ENCODE data around the gene CREB3L4. TPM values are rescaled to one million over a fixed set of nuclear protein-coding genes. Genes with fewer than 3 reads are reported as not detected.
"Not testable (repeated sequence)": the region's sequence is repeated elsewhere in the genome, so short reads cannot be mapped to it uniquely, and the experiment has no call there.

CREB3L4 gene
- total RNA-seq, 2 donors from 2014 or later, result 15.6 to 23.9 TPM

GRCh38 chr1:154012129-154012528 is 44.4 kb downstream of the CREB3L4 start:
- DNase-seq, result no peak
- Histone ChIP-seq H3K27ac (ENCODE audit: low read depth, low read length) (no peak overlapping the region), H3K4me1 (ENCODE audit: control insufficient read depth, insufficient read depth, low read length) (no peaks in the 10 kb centered on the region), H3K27me3 (ENCODE audit: control insufficient read depth, insufficient read depth, low read length, poor library complexity, severe bottlenecking) (no peaks in the 10 kb centered on the region), H3K9me3 (ENCODE audit: control insufficient read depth, low read length) (no peaks in the 10 kb centered on the region), H3K9ac (ENCODE audit: extremely low read depth, low read length, poor library complexity, severe bottlenecking) (no peak overlapping the region), H3K36me3 (ENCODE audit: control insufficient read depth, insufficient read depth, low read length) (no peaks in the 10 kb centered on the region), H3K4me3 (ENCODE audit: low read length) (no peak overlapping the region)
- no peaks in the 10 kb centered on the region for H3K36me3 Mint-ChIP-seq (ENCODE audit: low read depth)
- no peaks in the 10 kb centered on the region for H3K9me3 Mint-ChIP-seq
- no peak for TF ChIP-seq CTCF (conservative IDR thresholded peaks at IDR 0.05)
- no peaks in the 10 kb centered on the region for H3K4me1 Mint-ChIP-seq
- WGBS, 2 experiments (ENCODE audit: insufficient coverage in 1 of 2, insufficient read length in 1 of 2), result 92 to 100% methylated on average over 1 of the region's 1 CpG
- no peak overlapping the region for H3K27ac Mint-ChIP-seq
- no peaks in the 10 kb centered on the region for H3K27me3 Mint-ChIP-seq (ENCODE audit: insufficient read depth)
- no peak overlapping the region for H3K4me3 Mint-ChIP-seq

- not testable (repeated sequence) for H3K27me3 Mint-ChIP-seq (ENCODE audit: insufficient read depth); H3K4me1 Mint-ChIP-seq; H3K36me3 Mint-ChIP-seq (ENCODE audit: low read depth); H3K9me3 ChIP-seq (ENCODE audit: control insufficient read depth, low read length); H3K4me3 Mint-ChIP-seq; DNase-seq; H3K4me3 ChIP-seq (ENCODE audit: low read length); H3K27ac ChIP-seq (ENCODE audit: low read depth, low read length); H3K27me3 ChIP-seq (ENCODE audit: control insufficient read depth, insufficient read depth, low read length, poor library complexity, severe bottlenecking); H3K27ac Mint-ChIP-seq; H3K36me3 ChIP-seq (ENCODE audit: control insufficient read depth, insufficient read depth, low read length); H3K9me3 Mint-ChIP-seq; H3K9ac ChIP-seq (ENCODE audit: extremely low read depth, low read length, poor library complexity, severe bottlenecking); H3K4me1 ChIP-seq (ENCODE audit: control insufficient read depth, insufficient read depth, low read length)
- 92 to 99% methylated on average over 11 to 14 of the region's 14 CpGs for WGBS, 2 experiments (ENCODE audit: insufficient coverage in 1 of 2, insufficient read length in 1 of 2)
Observed at GRCh38 chr1:154012543-154012942, 44.8 kb downstream of the CREB3L4 start.

GRCh38 chr1:154014154-154014907 is 46.6 kb downstream of the CREB3L4 start:
- Histone ChIP-seq H3K27ac (ENCODE audit: low read depth, low read length) (no peak overlapping the region), H3K4me3 (ENCODE audit: low read length) (no peak overlapping the region), H3K36me3 (ENCODE audit: control insufficient read depth, insufficient read depth, low read length) (no peaks in the 10 kb centered on the region), H3K9me3 (ENCODE audit: control insufficient read depth, low read length) (no peaks in the 10 kb centered on the region), H3K27me3 (ENCODE audit: control insufficient read depth, insufficient read depth, low read length, poor library complexity, severe bottlenecking) (no peaks in the 10 kb centered on the region), H3K9ac (ENCODE audit: extremely low read depth, low read length, poor library complexity, severe bottlenecking) (no peak overlapping the region), H3K4me1 (ENCODE audit: control insufficient read depth, insufficient read depth, low read length) (no peaks in the 10 kb centered on the region)
- H3K4me3 Mint-ChIP-seq, result no peak overlapping the region
- 93 to 100% methylated on average over 2 to 3 of the region's 3 CpGs for WGBS, 2 experiments (ENCODE audit: insufficient coverage in 1 of 2, insufficient read length in 1 of 2)
- H3K27ac Mint-ChIP-seq, result no peak overlapping the region
- H3K9me3 Mint-ChIP-seq, result no peaks in the 10 kb centered on the region
- H3K27me3 Mint-ChIP-seq (ENCODE audit: insufficient read depth), result no peaks in the 10 kb centered on the region
- H3K4me1 Mint-ChIP-seq, result no peaks in the 10 kb centered on the region
- H3K36me3 Mint-ChIP-seq (ENCODE audit: low read depth), result no peaks in the 10 kb centered on the region
- DNase-seq, result no peak
- no peak for TF ChIP-seq CTCF (conservative IDR thresholded peaks at IDR 0.05)

- no peak overlapping the region for H3K4me3 Mint-ChIP-seq
- no peak overlapping the region for H3K27ac ChIP-seq (ENCODE audit: low read depth, low read length)
- no peaks in the 10 kb centered on the region for H3K4me1 ChIP-seq (ENCODE audit: control insufficient read depth, insufficient read depth, low read length)
- DNase-seq, result no peak
- H3K4me1 Mint-ChIP-seq, result no peaks in the 10 kb centered on the region
- no peaks in the 10 kb centered on the region for H3K9me3 ChIP-seq (ENCODE audit: control insufficient read depth, low read length)
- TF ChIP-seq CTCF (conservative IDR thresholded peaks at IDR 0.05), result no peak
- no peaks in the 10 kb centered on the region for H3K36me3 ChIP-seq (ENCODE audit: control insufficient read depth, insufficient read depth, low read length)
- WGBS, 2 experiments (ENCODE audit: insufficient coverage in 1 of 2, insufficient read length in 1 of 2), result 89% methylated on average over 4 of the region's 4 CpGs
- no peak overlapping the region for H3K9ac ChIP-seq (ENCODE audit: extremely low read depth, low read length, poor library complexity, severe bottlenecking)
- no peak overlapping the region for H3K27ac Mint-ChIP-seq
- H3K27me3 ChIP-seq (ENCODE audit: control insufficient read depth, insufficient read depth, low read length, poor library complexity, severe bottlenecking), result no peaks in the 10 kb centered on the region
- H3K27me3 Mint-ChIP-seq (ENCODE audit: insufficient read depth), result no peaks in the 10 kb centered on the region
- H3K9me3 Mint-ChIP-seq, result no peaks in the 10 kb centered on the region
- H3K4me3 ChIP-seq (ENCODE audit: low read length), result no peak overlapping the region
- H3K36me3 Mint-ChIP-seq (ENCODE audit: low read depth), result no peaks in the 10 kb centered on the region
Observed at GRCh38 chr1:154019269-154019668, 51.6 kb downstream of the CREB3L4 start.
